Right lobe of liver (tissue), 6 donors: ENCODE measurements around the gene NDOR1. TPM values are rescaled to one million over a fixed set of nuclear protein-coding genes. Genes with fewer than 3 reads are reported as not detected.
A peak's percentile ranks its signal among the peaks of the same experiment; 100 is the strongest.

Experiments
- ATAC-seq, 4 donors: fragments of 200-7000 bp; cut with Tn5 transposase; one replicate each; pipeline ENCODE4 v1.9.1; 2020; ENCODE audit warnings: mild to moderate bottlenecking in 4 of 4, moderate library complexity in 4 of 4
- DNase-seq, 3 donors: peaks; one replicate each; pipeline ENCODE4 v3.0.0-alpha.2; 2020
- H3K27ac ChIP-seq, 3 donors: fragments of 200-600 bp; one replicate each; pipeline ENCODE4 v1.8.0; 2022
- H3K27me3 ChIP-seq, 2 donors: fragments of 200-600 bp; one replicate each; pipeline ENCODE4 v1.8.0; 2022
- H3K36me3 ChIP-seq, 4 donors: fragments of 200-600 bp; sonication (generic) in 1 of 4; one replicate each; pipeline versions ENCODE4 v1.5.1 to v1.8.0; 2017 to 2022; ENCODE audit warnings: control low read depth in 1 of 4
- H3K4me1 ChIP-seq, 4 donors: fragments of 200-600 bp; sonication (generic) in 1 of 4; one replicate each; pipeline versions ENCODE4 v1.5.1 to v1.8.0; 2017 to 2022; ENCODE audit warnings: control low read depth in 1 of 4
- H3K4me3 ChIP-seq, 3 donors: fragments of 200-600 bp; one replicate each; pipeline ENCODE4 v1.8.0; 2022
- H3K9me3 ChIP-seq, 4 donors: fragments of 200-600 bp; sonication (generic) in 1 of 4; one replicate each; pipeline versions ENCODE4 v1.5.1 to v1.8.0; 2017 to 2022; ENCODE audit warnings: control low read depth in 1 of 4
- POLR2A ChIP-seq: fragments of 450-650 bp; IDR thresholded peaks from one replicate; pipeline ENCODE4 v1.6.1; 2017; ENCODE audit warnings: antibody characterized with exemption, mild to moderate bottlenecking
- WGBS: methylation state at CpG from one replicate; pipeline ENCODE4 v1.1.6; 2018; ENCODE audit warnings: low coverage, low lambda C conversion rate; ENCODE audit not compliant: insufficient coverage; ENCODE audit errors: missing lambda C conversion rate; 5-methylcytosine and 5-hydroxymethylcytosine counted together
- intact Hi-C, 2 donors: fragments of 100-400 bp; cut with DNase I; formaldehyde crosslinking; loops; one replicate each; pipeline versions ENCODE4 v1.11.2 to v1.14.1; 2022
- total RNA-seq, 6 experiments: library from RNA; depleted of rRNA in 2 of 6; stranded (reverse); fragments of >200 nt in 2 of 6; fragmentation: NEBNext Ultra II Directional in 3 of 6; extraction: Animal tissue kit (Norgen Biotek cat#: 25700) in 3 of 6; gene quantifications; one replicate each; pipeline versions ENCODE4 v1.1.0 to v1.2.4, GENCODE V29; 2016 to 2023
- TF ChIP-seq, protein P1 (sequence below), 4 donors: fragments of 200-600 bp in 3 of 4; fragments of 450-650 bp in 1 of 4; IDR thresholded peaks; one replicate each; pipeline versions ENCODE4 v1.5.1 to v1.8.0; 2016 to 2022; ENCODE audit warnings: antibody characterized with exemption in 4 of 4, mild to moderate bottlenecking in 2 of 4
- donor health status: DM: no; HTN: yes; CAD: no.
- donor health status: DM: no; HTN: no; CAD: no.
- donor health status: DM: no; HTN: no; CAD: no.
- donor health status: DM: no; HTN: yes; CAD: no.
- donor health status: DM: no; HTN: yes; CAD: no.

The NDOR1 gene
- total RNA-seq, 6 experiments from 2014 or later = 4.7 to 9.6 (median 7.4) TPM

DNA sequence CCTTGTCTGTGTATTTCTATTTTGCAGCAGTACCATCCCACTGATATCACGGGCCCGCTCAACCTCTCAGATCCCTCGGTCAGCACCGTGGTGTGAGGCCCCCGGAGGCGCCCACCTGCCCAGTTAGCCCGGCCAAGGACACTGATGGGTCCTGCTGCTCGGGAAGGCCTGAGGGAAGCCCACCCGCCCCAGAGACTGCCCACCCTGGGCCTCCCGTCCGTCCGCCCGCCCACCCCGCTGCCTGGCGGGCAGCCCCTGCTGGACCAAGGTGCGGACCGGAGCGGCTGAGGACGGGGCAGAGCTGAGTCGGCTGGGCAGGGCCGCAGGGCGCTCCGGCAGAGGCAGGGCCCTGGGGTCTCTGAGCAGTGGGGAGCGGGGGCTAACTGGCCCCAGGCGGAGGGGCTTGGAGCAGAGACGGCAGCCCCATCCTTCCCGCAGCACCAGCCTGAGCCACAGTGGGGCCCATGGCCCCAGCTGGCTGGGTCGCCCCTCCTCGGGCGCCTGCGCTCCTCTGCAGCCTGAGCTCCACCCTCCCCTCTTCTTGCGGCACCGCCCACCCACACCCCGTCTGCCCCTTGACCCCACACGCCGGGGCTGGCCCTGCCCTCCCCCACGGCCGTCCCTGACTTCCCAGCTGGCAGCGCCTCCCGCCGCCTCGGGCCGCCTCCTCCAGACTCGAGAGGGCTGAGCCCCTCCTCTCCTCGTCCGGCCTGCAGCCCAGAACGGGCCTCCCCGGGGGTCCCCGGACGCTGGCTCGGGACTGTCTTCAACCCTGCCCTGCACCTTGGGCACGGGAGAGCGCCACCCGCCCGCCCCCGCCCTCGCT is 37.5 kb upstream of the NDOR1 start:
- no peak for TF ChIP-seq POLR2A
- TF ChIP-seq, protein P1, sequence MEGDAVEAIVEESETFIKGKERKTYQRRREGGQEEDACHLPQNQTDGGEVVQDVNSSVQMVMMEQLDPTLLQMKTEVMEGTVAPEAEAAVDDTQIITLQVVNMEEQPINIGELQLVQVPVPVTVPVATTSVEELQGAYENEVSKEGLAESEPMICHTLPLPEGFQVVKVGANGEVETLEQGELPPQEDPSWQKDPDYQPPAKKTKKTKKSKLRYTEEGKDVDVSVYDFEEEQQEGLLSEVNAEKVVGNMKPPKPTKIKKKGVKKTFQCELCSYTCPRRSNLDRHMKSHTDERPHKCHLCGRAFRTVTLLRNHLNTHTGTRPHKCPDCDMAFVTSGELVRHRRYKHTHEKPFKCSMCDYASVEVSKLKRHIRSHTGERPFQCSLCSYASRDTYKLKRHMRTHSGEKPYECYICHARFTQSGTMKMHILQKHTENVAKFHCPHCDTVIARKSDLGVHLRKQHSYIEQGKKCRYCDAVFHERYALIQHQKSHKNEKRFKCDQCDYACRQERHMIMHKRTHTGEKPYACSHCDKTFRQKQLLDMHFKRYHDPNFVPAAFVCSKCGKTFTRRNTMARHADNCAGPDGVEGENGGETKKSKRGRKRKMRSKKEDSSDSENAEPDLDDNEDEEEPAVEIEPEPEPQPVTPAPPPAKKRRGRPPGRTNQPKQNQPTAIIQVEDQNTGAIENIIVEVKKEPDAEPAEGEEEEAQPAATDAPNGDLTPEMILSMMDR (IDR thresholded peaks at IDR 0.05) = no peak
- Histone ChIP-seq H3K27me3 (peaks cover 0 to 60% of the 10 kb centered on the region in 2 donors), H3K27ac (no peak overlapping the region), H3K36me3 (no peaks in the 10 kb centered on the region), H3K4me1 (peaks cover 0 to 25% (median 0%) of the 10 kb centered on the region in 4 donors), H3K4me3 (peak overlapping the region in 1 of 3 donors; percentile 6), H3K9me3 (no peaks in the 10 kb centered on the region)
- WGBS = 0% methylated on average over 3 of the region's 57 CpGs
- DNase-seq = no peak
- intact Hi-C loops = loop anchor here in 1 of 2 donors (10.0 kb wide), 1 partner anchor 607 kb away; no protein-coding TSS in a partner anchor
- no peak for ATAC-seq

DNA sequence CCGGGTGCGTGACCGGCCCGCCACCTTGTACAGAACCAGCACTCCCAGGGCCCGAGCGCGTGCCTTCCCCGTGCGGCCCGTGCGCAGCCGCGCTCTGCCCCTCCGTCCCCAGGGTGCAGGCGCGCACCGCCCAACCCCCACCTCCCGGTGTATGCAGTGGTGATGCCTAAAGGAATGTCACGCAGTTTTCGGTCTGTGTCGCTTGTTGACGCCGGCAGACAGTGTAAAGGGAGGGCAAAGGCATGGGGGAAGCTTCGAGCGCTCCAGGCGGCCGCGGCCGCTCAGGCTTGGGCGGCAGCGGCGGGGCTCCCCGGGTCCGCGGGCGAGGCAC is 37.0 kb upstream of the NDOR1 start:
- intact Hi-C loops = loop anchor here in 1 of 2 donors (10.0 kb wide), 1 partner anchor 606 kb away; no protein-coding TSS in a partner anchor
- 0% methylated on average over 14 of the region's 36 CpGs for WGBS
- peak overlapping the region in 2 of 3 donors; percentile 6 to 19 for H3K4me3 ChIP-seq
- H3K27ac ChIP-seq = no peak overlapping the region
- peaks cover 0 to 24% (median 0%) of the 10 kb centered on the region in 4 donors for H3K4me1 ChIP-seq
- DNase-seq (no peak), ATAC-seq (peak in 1 of 4 donors; percentile 10)
- H3K36me3 ChIP-seq = no peaks in the 10 kb centered on the region
- peaks cover 0 to 58% of the 10 kb centered on the region in 2 donors for H3K27me3 ChIP-seq
- no peak for TF ChIP-seq POLR2A
- TF ChIP-seq, protein P1 (IDR thresholded peaks at IDR 0.05) = no peak
- no peaks in the 10 kb centered on the region for H3K9me3 ChIP-seq

GRCh38 chr9:137168904-137169856 is 36.3 kb upstream of the NDOR1 start:
- DNase-seq = no peak
- peaks cover 0 to 53% of the 10 kb centered on the region in 2 donors for H3K27me3 ChIP-seq
- ATAC-seq = peak in 3 of 4 donors; percentile 26 to 54 (median 48)
- no peak overlapping the region for H3K27ac ChIP-seq
- intact Hi-C loops = loop anchor here in 1 of 2 donors (10.0 kb wide), 1 partner anchor 606 kb away; no protein-coding TSS in a partner anchor
- H3K9me3 ChIP-seq = no peaks in the 10 kb centered on the region
- H3K4me1 ChIP-seq = peaks cover 0 to 24% (median 0%) of the 10 kb centered on the region in 4 donors
- 0% methylated on average over 10 of the region's 124 CpGs for WGBS
- TF ChIP-seq POLR2A = no peak
- TF ChIP-seq, protein P1 (IDR thresholded peaks at IDR 0.05) = no peak
- H3K4me3 ChIP-seq = peak overlapping the region in 2 of 3 donors; percentile 6 to 19
- H3K36me3 ChIP-seq = no peaks in the 10 kb centered on the region

- Histone ChIP-seq H3K4me1 (peaks cover 0 to 24% (median 0%) of the 10 kb centered on the region in 4 donors), H3K36me3 (no peaks in the 10 kb centered on the region), H3K27ac (no peak within 1 kb of the TSS), H3K9me3 (no peaks in the 10 kb centered on the region), H3K27me3 (peaks cover 0 to 51% of the 10 kb centered on the region in 2 donors), H3K4me3 (peak within 1 kb of the TSS in 2 of 3 donors; percentile 6 to 19)
- ATAC-seq (no peak), DNase-seq (no peak)
- TF ChIP-seq, protein P1 (IDR thresholded peaks at IDR 0.05) = no peak
- no peak for TF ChIP-seq POLR2A
- WGBS = 27% methylated on average over 3 of the region's 41 CpGs
- intact Hi-C loops = loop anchor here in 1 of 2 donors (10.0 kb wide), 1 partner anchor 605 kb away; no protein-coding TSS in a partner anchor
These were observed 35.6 kb upstream of the NDOR1 start, which contains the start of gene LRRC26 for GRCh38 chr9:137169896-137170358. Gene LRRC26 (minus strand): TSS chr9:137170051. CDS start chr9:137169943, 108 bp downstream.
